ENCODE data around the gene DLX1.

DNA sequence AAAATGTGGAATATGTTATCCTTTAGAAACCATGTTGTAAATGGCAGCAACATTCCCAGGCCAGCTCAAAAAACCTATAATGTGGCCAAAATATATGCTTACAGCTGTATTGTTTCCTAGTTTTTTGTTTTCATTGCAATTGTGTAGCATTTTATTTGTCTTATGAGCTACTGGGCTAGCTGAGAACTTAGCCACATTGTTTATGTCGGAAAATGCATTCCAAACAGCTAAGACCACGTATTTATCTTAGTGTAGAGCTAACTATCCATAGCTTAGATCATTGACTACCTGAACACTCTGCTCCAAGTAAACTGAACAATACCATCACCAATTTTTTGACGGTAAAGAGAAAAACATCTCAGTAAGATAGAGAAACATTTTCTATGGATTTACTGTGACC lies 47.2 kb upstream of the DLX1 start:
- TF ChIP-seq POLR2A (IDR thresholded peaks at IDR 0.05): no peak
- TF ChIP-seq, protein P1, sequence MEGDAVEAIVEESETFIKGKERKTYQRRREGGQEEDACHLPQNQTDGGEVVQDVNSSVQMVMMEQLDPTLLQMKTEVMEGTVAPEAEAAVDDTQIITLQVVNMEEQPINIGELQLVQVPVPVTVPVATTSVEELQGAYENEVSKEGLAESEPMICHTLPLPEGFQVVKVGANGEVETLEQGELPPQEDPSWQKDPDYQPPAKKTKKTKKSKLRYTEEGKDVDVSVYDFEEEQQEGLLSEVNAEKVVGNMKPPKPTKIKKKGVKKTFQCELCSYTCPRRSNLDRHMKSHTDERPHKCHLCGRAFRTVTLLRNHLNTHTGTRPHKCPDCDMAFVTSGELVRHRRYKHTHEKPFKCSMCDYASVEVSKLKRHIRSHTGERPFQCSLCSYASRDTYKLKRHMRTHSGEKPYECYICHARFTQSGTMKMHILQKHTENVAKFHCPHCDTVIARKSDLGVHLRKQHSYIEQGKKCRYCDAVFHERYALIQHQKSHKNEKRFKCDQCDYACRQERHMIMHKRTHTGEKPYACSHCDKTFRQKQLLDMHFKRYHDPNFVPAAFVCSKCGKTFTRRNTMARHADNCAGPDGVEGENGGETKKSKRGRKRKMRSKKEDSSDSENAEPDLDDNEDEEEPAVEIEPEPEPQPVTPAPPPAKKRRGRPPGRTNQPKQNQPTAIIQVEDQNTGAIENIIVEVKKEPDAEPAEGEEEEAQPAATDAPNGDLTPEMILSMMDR (IDR thresholded peaks at IDR 0.05): no peak

All from Peyer's patch (tissue), 4 donors.